ENCODE results near the gene CFAP73.

The CFAP73 gene

GRCh38 chr12:113186033-113186365 lies 36.5 kb downstream of the CFAP73 start:
- DNase-seq (ENCODE audit: low spot score) = no peak
- no peak for TF ChIP-seq CTCF (IDR thresholded peaks at IDR 0.05; ENCODE audit: extremely low read depth, insufficient read depth, missing control alignments)
- in situ Hi-C loops (cut with MboI; ENCODE audit: low pct_unique_long_range_greater_than_20kb, low sequenced_read_pairs, unreplicated experiment) = loop anchor here (25.0 kb wide), 1 partner anchor 226 kb away; the partner anchor contains the start of genes SDS and SDSL

DNA sequence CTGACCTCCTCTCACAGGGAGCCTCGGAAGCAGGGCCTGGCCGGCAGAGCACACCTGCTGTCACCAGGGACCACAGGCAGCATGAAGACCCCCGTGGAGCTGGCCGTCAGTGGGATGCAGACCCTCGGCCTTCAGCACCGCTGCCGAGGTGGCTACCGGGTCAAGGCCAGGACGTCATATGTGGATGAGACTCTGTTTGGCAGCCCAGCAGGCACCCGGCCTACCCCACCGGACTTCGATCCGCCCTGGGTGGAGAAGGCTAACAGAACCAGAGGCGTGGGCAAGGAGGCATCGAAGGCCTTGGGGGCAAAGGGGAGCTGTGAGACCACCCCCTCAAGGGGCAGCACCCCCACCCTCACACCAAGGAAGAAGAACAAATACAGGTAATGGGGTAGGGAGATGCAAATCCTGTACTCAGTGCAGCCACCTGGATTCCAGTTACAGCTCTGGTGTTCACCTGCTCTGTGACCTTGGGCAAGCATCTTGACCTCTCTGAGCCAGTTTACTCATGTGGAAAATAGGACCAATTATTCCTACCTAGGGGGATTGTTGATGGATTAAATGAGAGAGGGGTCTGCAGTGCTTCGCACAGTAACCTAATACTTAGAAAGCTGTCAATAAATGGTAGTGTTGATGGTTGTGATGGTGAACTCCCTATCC lies 37.3 kb downstream of the CFAP73 start:
- no peak for DNase-seq (ENCODE audit: low spot score)
- in situ Hi-C loops (cut with MboI; ENCODE audit: low pct_unique_long_range_greater_than_20kb, low sequenced_read_pairs, unreplicated experiment) = loop anchor here (25.0 kb wide), 1 partner anchor 226 kb away; the partner anchor contains the start of genes SDS and SDSL
- TF ChIP-seq CTCF (IDR thresholded peaks at IDR 0.05; ENCODE audit: extremely low read depth, insufficient read depth, missing control alignments) = no peak

DNA sequence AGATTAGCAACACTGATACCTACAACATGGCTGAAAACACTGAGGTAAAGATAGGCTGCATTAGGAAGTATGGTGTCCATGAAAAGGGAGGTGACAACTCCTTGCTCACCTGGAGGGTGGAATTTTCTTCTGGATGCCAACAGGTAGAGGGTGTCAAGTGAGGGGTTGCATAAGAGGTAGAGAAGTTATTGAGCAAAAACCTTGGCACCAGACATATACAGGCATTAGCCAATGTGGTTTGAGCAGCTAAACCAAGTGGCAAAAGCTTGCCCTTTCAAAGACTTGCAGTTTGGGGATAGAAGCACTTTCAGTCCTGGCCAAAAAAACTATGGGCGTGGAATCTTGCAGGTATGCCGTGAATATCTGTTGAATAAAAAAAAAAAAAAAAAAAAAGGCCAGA lies 39.8 kb downstream of the CFAP73 start:
- DNase-seq (ENCODE audit: low spot score) = no peak
- TF ChIP-seq CTCF (IDR thresholded peaks at IDR 0.05; ENCODE audit: extremely low read depth, insufficient read depth, missing control alignments) = no peak
- in situ Hi-C loops (cut with MboI; ENCODE audit: low pct_unique_long_range_greater_than_20kb, low sequenced_read_pairs, unreplicated experiment) = loop anchor here (25.0 kb wide), 1 partner anchor 223 kb away; the partner anchor contains the start of genes SDS and SDSL

- no peak for DNase-seq (ENCODE audit: low spot score)
- no peak for TF ChIP-seq CTCF (IDR thresholded peaks at IDR 0.05; ENCODE audit: extremely low read depth, insufficient read depth, missing control alignments)
- in situ Hi-C loops (cut with MboI; ENCODE audit: low pct_unique_long_range_greater_than_20kb, low sequenced_read_pairs, unreplicated experiment) = loop anchor here (25.0 kb wide), 1 partner anchor 222 kb away; the partner anchor contains the start of genes SDS and SDSL
Measured at GRCh38 chr12:113190761-113191160, 41.2 kb downstream of the CFAP73 start.

- DNase-seq (ENCODE audit: low spot score) = no peak
- TF ChIP-seq CTCF (IDR thresholded peaks at IDR 0.05; ENCODE audit: extremely low read depth, insufficient read depth, missing control alignments) = no peak
- in situ Hi-C loops (cut with MboI; ENCODE audit: low pct_unique_long_range_greater_than_20kb, low sequenced_read_pairs, unreplicated experiment) = loop anchor here (25.0 kb wide), 1 partner anchor 221 kb away; the partner anchor contains the start of genes SDS and SDSL
Measured at GRCh38 chr12:113191227-113191626, 41.7 kb downstream of the CFAP73 start.

DNA sequence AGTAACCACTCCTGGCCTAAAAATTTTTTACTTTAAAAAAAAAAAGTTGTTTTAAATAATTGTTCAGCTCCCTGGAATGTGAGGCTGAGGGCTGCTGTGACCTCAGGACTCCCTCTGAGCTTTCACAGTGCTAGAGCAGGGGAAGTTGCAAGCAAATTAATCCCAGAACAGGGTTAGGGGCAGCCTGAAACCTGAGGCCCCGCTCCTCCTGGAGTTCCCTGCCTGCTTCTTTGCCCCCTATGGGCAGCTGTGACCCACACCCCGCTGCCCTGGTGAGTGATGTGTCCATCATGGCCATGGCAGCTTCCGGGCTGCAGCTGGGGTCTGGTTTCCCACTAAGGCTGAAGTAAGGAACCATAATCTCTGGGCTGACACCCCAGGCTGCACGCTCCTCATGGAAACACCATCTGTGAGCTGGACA lies 45.5 kb downstream of the CFAP73 start:
- TF ChIP-seq CTCF (IDR thresholded peaks at IDR 0.05; ENCODE audit: extremely low read depth, insufficient read depth, missing control alignments) = no peak
- DNase-seq (ENCODE audit: low spot score) = no peak
- in situ Hi-C loops (cut with MboI; ENCODE audit: low pct_unique_long_range_greater_than_20kb, low sequenced_read_pairs, unreplicated experiment) = loop anchor here (25.0 kb wide), 1 partner anchor 217 kb away; the partner anchor contains the start of genes SDS and SDSL

Data from GM13977 (cell line).